Heart left ventricle (tissue), 13 donors: ENCODE data around the gene RPL29.

Source experiments
- POLR2A ChIP-seq, 2 donors: fragments of 450-650 bp; IDR thresholded peaks; one replicate each; pipeline ENCODE4 v1.6.1; 2017; ENCODE audit warnings: antibody characterized with exemption in 2 of 2, mild to moderate bottlenecking in 2 of 2, moderate library complexity in 2 of 2
- TF ChIP-seq, protein P1 (sequence below), 12 donors: fragments of 200-600 bp; sonication (generic) in 4 of 12; IDR thresholded peaks; one replicate each; pipeline versions ENCODE4 v1.5.0 to v1.8.0; 2018 to 2022; ENCODE audit warnings: antibody characterized with exemption in 12 of 12, mild to moderate bottlenecking in 5 of 12
- donor health status: ischemic (EF 13 %, LVEDD 7.1; RV severe dilation, severe dysfunction).
- donor health status: DM: no; HTN: yes; CAD: no.
- donor health status: DM: no; HTN: no; CAD: no.
- donor health status: ischemic (EF 25% LVEDD 6.9; RV normal size, moderate dysfunction).
- donor health status: ischemic (EF 25% LVEDD 5.7; RV mildly dilated, moderate dysfunction).
- donor health status: ischemic (EF 35%, LVEDD 5.7; RV mildly dilated, moderate dysfunction).
- donor health status: nonischemic (EF 11% LVEDD 7.7; RV severe dilation, severe dysfunction).
- donor health status: DM: yes; HTN: yes; CAD: no.
- donor health status: PGD.
- donor health status: ischemic (EF 29% LVEDD 5.4; RV normal size, mild dysfunction).
- donor health status: nonischemic (EF 23%, LVEDD 6.1; RV moderate dilation, normal function).

DNA sequence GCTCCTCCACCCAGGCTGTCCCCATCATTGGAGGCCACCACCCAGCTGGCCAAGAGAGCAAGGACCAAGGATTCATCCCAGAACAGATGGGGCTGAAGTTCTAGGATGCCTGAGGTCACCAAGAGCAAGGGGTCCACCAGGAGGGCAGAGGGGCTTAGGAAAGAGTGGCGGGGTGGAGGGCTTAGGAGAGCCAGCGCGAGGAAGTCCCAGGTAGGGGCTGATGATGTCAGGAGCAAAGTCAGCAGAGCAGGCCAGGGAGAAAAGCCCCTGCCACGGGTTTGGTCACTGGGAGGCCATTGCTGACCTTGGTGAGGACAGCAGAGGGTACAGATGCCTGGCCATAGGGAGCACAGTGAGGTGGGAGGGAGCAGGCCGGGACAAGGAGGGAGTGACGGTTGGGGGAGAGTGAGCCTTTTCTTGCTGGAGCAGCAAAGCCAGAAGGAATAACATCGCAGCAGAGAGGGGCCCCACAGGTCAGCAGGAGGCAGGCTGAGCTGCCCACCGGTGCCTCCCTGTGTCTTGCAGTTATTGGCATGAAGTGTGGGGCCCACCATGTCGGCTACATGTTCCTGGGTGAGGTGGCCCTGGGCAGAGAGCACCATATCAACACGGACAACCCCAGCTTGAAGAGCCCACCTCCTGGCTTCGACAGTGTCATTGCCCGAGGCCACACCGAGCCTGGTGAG is 48.3 kb downstream of the RPL29 start:
- TF ChIP-seq POLR2A (IDR thresholded peaks at IDR 0.05) = no peak
- TF ChIP-seq, protein P1, sequence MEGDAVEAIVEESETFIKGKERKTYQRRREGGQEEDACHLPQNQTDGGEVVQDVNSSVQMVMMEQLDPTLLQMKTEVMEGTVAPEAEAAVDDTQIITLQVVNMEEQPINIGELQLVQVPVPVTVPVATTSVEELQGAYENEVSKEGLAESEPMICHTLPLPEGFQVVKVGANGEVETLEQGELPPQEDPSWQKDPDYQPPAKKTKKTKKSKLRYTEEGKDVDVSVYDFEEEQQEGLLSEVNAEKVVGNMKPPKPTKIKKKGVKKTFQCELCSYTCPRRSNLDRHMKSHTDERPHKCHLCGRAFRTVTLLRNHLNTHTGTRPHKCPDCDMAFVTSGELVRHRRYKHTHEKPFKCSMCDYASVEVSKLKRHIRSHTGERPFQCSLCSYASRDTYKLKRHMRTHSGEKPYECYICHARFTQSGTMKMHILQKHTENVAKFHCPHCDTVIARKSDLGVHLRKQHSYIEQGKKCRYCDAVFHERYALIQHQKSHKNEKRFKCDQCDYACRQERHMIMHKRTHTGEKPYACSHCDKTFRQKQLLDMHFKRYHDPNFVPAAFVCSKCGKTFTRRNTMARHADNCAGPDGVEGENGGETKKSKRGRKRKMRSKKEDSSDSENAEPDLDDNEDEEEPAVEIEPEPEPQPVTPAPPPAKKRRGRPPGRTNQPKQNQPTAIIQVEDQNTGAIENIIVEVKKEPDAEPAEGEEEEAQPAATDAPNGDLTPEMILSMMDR (IDR thresholded peaks at IDR 0.05) = no peak
